Measurements from ENCODE around the gene TUSC2.
A peak's percentile ranks its signal among the peaks of the same experiment; 100 is the strongest.

DNA sequence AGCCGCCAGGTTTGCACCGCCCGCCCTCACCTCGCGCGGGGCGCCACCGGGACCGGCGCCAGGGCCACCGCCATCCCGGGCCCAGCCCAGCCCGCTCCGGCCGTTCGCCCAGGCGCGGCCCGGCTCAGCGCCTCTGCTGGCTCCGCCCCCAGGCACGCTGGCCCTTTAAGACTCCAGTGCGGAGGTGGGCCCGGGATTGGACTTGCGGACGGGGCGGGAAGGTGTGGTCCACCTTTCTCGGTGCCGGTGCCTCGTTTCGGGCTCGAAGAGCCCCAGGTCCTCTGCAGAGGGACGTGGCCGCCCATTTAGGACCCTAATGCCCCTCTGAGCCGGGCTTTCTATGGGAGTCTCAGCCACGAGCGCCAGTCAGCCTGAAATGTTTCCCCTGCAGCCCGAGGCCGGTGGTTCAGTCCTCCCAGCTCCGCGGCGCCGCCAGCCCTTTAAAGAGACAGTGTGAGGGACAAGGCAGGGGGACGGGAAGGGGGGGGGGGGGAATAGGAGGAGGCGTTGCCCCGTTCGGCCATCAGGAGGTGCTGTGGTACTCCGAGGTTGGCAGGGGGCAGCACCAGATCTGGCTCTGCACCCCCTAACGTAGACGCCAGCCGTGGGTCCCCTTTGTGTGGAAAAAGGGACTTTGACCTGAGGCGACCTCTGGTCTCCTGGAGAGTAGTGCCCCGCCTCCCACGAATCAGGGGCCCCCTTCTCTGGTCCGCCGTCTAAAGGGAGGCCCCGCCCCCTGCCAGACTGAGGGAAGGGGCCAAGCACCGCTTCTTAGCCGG lies 6.5 kb downstream of the TUSC2 start:
- TF ChIP-seq, protein P1, sequence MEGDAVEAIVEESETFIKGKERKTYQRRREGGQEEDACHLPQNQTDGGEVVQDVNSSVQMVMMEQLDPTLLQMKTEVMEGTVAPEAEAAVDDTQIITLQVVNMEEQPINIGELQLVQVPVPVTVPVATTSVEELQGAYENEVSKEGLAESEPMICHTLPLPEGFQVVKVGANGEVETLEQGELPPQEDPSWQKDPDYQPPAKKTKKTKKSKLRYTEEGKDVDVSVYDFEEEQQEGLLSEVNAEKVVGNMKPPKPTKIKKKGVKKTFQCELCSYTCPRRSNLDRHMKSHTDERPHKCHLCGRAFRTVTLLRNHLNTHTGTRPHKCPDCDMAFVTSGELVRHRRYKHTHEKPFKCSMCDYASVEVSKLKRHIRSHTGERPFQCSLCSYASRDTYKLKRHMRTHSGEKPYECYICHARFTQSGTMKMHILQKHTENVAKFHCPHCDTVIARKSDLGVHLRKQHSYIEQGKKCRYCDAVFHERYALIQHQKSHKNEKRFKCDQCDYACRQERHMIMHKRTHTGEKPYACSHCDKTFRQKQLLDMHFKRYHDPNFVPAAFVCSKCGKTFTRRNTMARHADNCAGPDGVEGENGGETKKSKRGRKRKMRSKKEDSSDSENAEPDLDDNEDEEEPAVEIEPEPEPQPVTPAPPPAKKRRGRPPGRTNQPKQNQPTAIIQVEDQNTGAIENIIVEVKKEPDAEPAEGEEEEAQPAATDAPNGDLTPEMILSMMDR (IDR thresholded peaks at IDR 0.05): peak; percentile 78
- TF ChIP-seq, protein P2, sequence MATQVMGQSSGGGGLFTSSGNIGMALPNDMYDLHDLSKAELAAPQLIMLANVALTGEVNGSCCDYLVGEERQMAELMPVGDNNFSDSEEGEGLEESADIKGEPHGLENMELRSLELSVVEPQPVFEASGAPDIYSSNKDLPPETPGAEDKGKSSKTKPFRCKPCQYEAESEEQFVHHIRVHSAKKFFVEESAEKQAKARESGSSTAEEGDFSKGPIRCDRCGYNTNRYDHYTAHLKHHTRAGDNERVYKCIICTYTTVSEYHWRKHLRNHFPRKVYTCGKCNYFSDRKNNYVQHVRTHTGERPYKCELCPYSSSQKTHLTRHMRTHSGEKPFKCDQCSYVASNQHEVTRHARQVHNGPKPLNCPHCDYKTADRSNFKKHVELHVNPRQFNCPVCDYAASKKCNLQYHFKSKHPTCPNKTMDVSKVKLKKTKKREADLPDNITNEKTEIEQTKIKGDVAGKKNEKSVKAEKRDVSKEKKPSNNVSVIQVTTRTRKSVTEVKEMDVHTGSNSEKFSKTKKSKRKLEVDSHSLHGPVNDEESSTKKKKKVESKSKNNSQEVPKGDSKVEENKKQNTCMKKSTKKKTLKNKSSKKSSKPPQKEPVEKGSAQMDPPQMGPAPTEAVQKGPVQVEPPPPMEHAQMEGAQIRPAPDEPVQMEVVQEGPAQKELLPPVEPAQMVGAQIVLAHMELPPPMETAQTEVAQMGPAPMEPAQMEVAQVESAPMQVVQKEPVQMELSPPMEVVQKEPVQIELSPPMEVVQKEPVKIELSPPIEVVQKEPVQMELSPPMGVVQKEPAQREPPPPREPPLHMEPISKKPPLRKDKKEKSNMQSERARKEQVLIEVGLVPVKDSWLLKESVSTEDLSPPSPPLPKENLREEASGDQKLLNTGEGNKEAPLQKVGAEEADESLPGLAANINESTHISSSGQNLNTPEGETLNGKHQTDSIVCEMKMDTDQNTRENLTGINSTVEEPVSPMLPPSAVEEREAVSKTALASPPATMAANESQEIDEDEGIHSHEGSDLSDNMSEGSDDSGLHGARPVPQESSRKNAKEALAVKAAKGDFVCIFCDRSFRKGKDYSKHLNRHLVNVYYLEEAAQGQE (IDR thresholded peaks at IDR 0.05; ENCODE audit: insufficient read depth in 1 of 2, low read depth in 2 of 2, low read length in 1 of 2): no peak
- peak; percentile 65; the same call in 1 of the 2 replicates for TF ChIP-seq POLR2AphosphoS5 (IDR thresholded peaks at IDR 0.05; ENCODE audit: low read depth, low read length)
- no peak for TF ChIP-seq TCF7L2 (IDR thresholded peaks at IDR 0.05; ENCODE audit: low read depth, low read length)
- no peak for TF ChIP-seq SIN3A (IDR thresholded peaks at IDR 0.05; ENCODE audit: borderline replicate concordance, insufficient read depth, low read depth, low read length)

Measured in Panc1 (cell line).